HepG2 (cell line): Measurements from ENCODE around the gene CKS1B. TPM values are rescaled to one million over a fixed set of nuclear protein-coding genes. Genes with fewer than 3 reads are reported as not detected.

Source experiments
- EED ChIP-seq: sonication (generic); formaldehyde crosslinking; IDR thresholded peaks from 2 replicates; pipeline ENCODE4 v1.5.0; 2020; ENCODE audit warnings: mild to moderate bottlenecking, missing genetic modification reagents
- KLF9 ChIP-seq: IDR thresholded peaks from 2 replicates; pipeline ENCODE4 v1.6.1; 2016; ENCODE audit warnings: low read depth
- MYC ChIP-seq: sonication (generic); formaldehyde crosslinking; IDR thresholded peaks from 2 replicates; pipeline ENCODE4 v1.9.0; 2021; ENCODE audit warnings: missing genetic modification reagents, borderline replicate concordance
- RBFOX2 ChIP-seq: fragments of 200-400 bp; formaldehyde crosslinking; IDR thresholded peaks from 2 replicates; pipeline ENCODE4 v1.6.1; 2017; ENCODE audit warnings: low read depth, mild to moderate bottlenecking, low read length
- SALL1 ChIP-seq: sonication (generic); formaldehyde crosslinking; IDR thresholded peaks from 2 replicates; pipeline ENCODE4 v1.8.0; 2022; ENCODE audit warnings: mild to moderate bottlenecking, missing genetic modification reagents
- SAP130 ChIP-seq: IDR thresholded peaks from 2 replicates; pipeline ENCODE4 v1.6.1; 2016; ENCODE audit warnings: low read depth
- SOX13 ChIP-seq, 3 experiments: fragments of 450-650 bp in 1 of 3; sonication (generic) in 1 of 3; formaldehyde crosslinking in 1 of 3; IDR thresholded peaks in 2 of 3; conservative IDR thresholded peaks in 1 of 3; 2 replicates each; pipeline versions ENCODE4 v1.5.0 to v1.6.1; 2016 to 2020; ENCODE audit warnings: antibody characterized with exemption in 1 of 3, mild to moderate bottlenecking in 1 of 3, missing compliant biosample characterization in 1 of 3, missing genetic modification reagents in 1 of 3, moderate library complexity in 1 of 3
- ZSCAN31 ChIP-seq: sonication (generic); formaldehyde crosslinking; IDR thresholded peaks from 2 replicates; pipeline ENCODE4 v1.5.0; 2020; ENCODE audit warnings: low read depth, mild to moderate bottlenecking, missing genetic modification reagents
- polyA plus RNA-seq, 8 experiments: library from polyadenylated mRNA; depleted of rRNA in 3 of 8; stranded (reverse) in 7 of 8; unstranded in 1 of 8; fragments of >200 nt; fragmentation: Illumina TruSeq in 4 of 8; extraction: Trizol in 4 of 8; gene quantifications; 2 replicates each; pipeline versions ENCODE4 v1.2.1 to v1.2.3, GENCODE V29; 2011 to 2016; ENCODE audit warnings: low read depth in 4 of 8, missing spikeins in 1 of 8, mixed read lengths in 1 of 8; ENCODE audit not compliant: insufficient read depth in 1 of 8
- total RNA-seq, 5 experiments: library from RNA; depleted of rRNA; stranded (reverse); fragments of >200 nt; fragmentation: Illumina TruSeq; extraction: Trizol; gene quantifications; 2 replicates each; pipeline ENCODE4 v1.2.3, GENCODE V29; 2016; ENCODE audit warnings: low read depth in 1 of 5
- TF ChIP-seq, protein P1 (sequence below): sonication (generic); formaldehyde crosslinking; IDR thresholded peaks from 2 replicates; pipeline ENCODE4 v1.8.0; 2022; ENCODE audit warnings: mild to moderate bottlenecking, missing genetic modification reagents; ENCODE audit not compliant: insufficient replicate concordance
- TF ChIP-seq, protein P2 (sequence below): sonication (generic); formaldehyde crosslinking; IDR thresholded peaks from 2 replicates; pipeline ENCODE4 v1.8.0; 2022; ENCODE audit warnings: missing genetic modification reagents, mild to moderate bottlenecking, inconsistent platforms, borderline replicate concordance
- TF ChIP-seq, protein P3 (sequence below): sonication (generic); formaldehyde crosslinking; IDR thresholded peaks from 2 replicates; pipeline ENCODE4 v1.5.0; 2020; ENCODE audit warnings: mild to moderate bottlenecking, missing genetic modification reagents
- TF ChIP-seq, protein P4 (sequence below): sonication (generic); formaldehyde crosslinking; IDR thresholded peaks from 2 replicates; pipeline ENCODE4 v1.4.0; 2020; ENCODE audit warnings: mild to moderate bottlenecking, missing genetic modification reagents

CKS1B gene
- total and polyA plus RNA-seq, 2 of the 13 experiments (the other 11 are each of a cell fraction or from before 2014, with no cell fraction given): 217 to 222 TPM

DNA sequence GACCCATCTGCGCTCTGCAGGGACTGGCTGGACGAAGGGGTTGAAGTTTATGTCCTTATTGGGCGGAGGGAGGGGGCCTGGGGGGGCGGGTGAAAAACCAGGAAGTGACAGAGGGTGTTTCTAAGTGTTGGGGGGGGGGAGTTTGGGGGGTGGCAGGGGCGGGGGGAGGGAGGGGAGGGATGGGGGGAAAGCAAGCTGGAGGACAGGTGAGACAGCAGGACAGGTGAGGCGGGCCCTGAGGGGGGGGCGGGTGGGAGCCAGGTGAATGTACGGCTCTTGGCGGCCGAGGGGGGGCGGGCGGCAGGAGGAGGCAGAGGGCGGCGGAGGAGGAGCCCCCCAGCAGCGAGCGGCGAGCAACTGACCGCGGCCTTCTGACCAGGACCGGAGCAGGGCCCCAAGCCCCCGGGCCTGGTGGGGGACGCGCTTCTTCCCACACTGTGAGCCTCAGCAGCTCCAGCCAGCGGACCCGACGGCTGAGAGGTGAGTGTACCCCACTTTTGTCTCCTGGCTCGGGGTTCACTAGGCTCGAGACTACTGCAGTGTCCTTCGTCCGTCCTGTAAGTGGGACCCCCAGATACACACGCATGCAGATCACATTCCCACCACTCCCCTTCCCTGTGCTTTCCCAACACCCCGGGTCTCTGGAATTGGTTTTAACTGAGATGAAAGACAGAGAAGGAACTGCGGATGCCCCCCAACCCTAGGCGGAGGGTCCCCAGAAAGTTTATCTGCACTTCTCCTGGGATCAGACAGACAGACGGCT is 28.2 kb downstream of the CKS1B start, which contains the start of gene ZBTB7B (continued):
- TF ChIP-seq, protein P1, sequence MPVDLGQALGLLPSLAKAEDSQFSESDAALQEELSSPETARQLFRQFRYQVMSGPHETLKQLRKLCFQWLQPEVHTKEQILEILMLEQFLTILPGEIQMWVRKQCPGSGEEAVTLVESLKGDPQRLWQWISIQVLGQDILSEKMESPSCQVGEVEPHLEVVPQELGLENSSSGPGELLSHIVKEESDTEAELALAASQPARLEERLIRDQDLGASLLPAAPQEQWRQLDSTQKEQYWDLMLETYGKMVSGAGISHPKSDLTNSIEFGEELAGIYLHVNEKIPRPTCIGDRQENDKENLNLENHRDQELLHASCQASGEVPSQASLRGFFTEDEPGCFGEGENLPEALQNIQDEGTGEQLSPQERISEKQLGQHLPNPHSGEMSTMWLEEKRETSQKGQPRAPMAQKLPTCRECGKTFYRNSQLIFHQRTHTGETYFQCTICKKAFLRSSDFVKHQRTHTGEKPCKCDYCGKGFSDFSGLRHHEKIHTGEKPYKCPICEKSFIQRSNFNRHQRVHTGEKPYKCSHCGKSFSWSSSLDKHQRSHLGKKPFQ (CRISPR knock-in tag): no peak
- TF ChIP-seq SAP130 (CRISPR knock-in tag): 0 out of 2 replicates have a peak, but pooled peaks have one; percentile 32
- TF ChIP-seq, protein P2, sequence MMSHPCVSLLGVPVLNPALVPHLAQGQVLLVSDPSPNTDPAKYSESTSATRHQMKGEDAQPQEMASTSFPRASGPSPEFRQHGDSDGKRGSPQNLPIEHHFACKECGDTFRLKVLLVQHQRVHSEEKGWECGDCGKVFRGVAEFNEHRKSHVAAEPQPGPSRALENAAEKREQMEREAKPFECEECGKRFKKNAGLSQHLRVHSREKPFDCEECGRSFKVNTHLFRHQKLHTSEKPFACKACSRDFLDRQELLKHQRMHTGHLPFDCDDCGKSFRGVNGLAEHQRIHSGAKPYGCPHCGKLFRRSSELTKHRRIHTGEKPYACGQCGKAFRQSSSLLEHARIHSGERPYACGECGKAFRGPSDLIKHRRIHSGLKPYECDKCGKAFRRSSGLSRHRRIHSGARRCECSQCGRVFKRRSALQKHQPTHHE (CRISPR knock-in tag): no peak
- TF ChIP-seq SALL1 (CRISPR knock-in tag): peak; percentile 23; the same call in 1 of the 2 replicates
- TF ChIP-seq, protein P3, sequence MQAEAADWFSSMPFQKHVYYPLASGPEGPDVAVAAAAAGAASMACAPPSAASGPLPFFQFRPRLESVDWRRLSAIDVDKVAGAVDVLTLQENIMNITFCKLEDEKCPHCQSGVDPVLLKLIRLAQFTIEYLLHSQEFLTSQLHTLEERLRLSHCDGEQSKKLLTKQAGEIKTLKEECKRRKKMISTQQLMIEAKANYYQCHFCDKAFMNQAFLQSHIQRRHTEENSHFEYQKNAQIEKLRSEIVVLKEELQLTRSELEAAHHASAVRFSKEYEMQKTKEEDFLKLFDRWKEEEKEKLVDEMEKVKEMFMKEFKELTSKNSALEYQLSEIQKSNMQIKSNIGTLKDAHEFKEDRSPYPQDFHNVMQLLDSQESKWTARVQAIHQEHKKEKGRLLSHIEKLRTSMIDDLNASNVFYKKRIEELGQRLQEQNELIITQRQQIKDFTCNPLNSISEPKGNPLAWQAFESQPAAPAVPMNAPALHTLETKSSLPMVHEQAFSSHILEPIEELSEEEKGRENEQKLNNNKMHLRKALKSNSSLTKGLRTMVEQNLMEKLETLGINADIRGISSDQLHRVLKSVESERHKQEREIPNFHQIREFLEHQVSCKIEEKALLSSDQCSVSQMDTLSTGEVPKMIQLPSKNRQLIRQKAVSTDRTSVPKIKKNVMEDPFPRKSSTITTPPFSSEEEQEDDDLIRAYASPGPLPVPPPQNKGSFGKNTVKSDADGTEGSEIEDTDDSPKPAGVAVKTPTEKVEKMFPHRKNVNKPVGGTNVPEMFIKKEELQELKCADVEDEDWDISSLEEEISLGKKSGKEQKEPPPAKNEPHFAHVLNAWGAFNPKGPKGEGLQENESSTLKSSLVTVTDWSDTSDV (CRISPR knock-in tag): no peak
- no peak for TF ChIP-seq KLF9
- peak; percentile 41; the same call in 1 of the 2 replicates for TF ChIP-seq RBFOX2
- TF ChIP-seq ZSCAN31 (CRISPR knock-in tag): no peak
- no peak for TF ChIP-seq SOX13 (IDR thresholded peaks at IDR 0.05)
- no peak for TF ChIP-seq SOX13 (CRISPR knock-in tag; conservative IDR thresholded peaks at IDR 0.05 in 1 of 2, IDR thresholded peaks at IDR 0.05 in 1 of 2)
- 0 out of 2 replicates have a peak, but pooled peaks have one; percentile 17 for TF ChIP-seq MYC
- TF ChIP-seq EED: no peak
- TF ChIP-seq, protein P4, sequence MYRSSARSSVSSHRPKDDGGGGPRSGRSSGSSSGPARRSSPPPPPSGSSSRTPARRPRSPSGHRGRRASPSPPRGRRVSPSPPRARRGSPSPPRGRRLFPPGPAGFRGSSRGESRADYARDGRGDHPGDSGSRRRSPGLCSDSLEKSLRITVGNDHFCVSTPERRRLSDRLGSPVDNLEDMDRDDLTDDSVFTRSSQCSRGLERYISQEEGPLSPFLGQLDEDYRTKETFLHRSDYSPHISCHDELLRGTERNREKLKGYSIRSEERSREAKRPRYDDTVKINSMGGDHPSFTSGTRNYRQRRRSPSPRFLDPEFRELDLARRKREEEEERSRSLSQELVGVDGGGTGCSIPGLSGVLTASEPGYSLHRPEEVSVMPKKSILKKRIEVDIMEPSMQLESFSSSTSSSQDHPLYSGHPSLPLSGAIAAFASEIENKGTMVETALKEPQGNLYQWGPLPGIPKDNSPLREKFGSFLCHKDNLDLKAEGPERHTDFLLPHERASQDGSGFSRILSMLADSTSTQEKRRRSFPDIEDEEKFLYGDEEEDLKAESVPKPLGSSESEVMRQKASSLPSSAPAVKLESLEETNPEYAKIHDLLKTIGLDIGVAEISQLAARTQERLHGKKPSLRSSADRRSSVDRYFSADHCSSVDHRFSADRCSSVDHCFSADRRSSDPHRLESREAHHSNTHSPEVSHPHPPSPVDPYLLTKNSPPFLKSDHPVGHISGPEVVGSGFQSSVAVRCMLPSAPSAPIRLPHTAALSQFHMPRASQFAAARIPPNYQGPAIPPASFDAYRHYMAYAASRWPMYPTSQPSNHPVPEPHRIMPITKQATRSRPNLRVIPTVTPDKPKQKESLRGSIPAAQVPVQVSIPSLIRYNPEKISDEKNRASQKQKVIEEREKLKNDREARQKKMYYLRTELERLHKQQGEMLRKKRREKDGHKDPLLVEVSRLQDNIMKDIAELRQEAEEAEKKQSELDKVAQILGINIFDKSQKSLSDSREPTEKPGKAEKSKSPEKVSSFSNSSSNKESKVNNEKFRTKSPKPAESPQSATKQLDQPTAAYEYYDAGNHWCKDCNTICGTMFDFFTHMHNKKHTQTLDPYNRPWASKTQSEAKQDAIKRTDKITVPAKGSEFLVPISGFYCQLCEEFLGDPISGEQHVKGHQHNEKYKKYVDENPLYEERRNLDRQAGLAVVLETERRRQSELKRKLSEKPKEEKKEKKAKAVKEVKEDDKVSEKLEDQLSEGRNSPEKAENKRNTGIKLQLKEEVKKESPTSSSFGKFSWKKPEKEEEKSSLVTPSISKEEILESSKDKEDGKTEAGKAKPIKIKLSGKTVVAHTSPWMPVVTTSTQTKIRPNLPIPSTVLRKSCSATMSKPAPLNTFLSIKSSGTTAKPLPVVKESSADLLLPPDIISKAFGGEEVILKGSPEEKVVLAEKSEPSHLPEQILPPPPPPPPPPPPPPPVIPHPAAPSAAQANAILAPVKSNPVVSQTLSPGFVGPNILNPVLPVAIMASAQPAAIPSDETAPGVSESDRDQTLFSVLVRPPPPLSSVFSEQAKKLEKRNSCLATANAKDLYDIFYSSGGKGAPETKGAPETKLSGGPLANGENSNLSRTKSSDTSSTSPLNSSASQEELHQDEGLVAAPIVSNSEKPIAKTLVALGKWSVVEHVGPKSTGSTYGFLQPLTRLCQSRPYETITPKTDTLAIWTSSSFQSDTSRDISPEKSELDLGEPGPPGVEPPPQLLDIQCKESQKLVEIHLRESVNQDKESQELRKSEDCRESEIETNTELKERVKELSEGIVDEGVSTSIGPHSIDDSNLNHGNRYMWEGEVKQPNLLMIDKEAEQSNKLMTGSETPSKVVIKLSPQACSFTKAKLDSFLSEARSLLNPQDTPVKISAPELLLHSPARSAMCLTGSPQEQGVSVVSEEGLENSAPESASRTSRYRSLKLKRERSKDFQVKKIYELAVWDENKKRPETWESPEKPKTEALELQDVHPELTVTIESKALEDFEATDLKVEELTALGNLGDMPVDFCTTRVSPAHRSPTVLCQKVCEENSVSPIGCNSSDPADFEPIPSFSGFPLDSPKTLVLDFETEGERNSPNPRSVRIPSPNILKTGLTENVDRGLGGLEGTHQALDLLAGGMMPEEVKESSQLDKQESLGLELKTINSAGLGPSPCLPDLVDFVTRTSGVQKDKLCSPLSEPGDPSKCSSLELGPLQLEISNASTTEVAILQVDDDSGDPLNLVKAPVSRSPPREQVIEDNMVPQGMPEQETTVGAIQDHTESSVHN: no peak
